Fibroblast of skin of right biceps (primary cell): Measurements from ENCODE around the gene GFER.
A peak's percentile ranks its signal among the peaks of the same experiment; 100 is the strongest.

Source experiments
- DNase-seq: peaks from one replicate; pipeline ENCODE4 v3.0.0-alpha.2; 2013

The GFER gene

GRCh38 chr16:1991948-1992703 lies 8.1 kb downstream of the GFER start:
- DNase-seq: peak; percentile 92

GRCh38 chr16:1992704-1993317 lies 8.8 kb downstream of the GFER start:
- DNase-seq: no peak

GRCh38 chr16:1993731-1994131 lies 9.7 kb downstream of the GFER start:
- DNase-seq: peak; percentile 26

GRCh38 chr16:1997494-1998359 lies 13.7 kb downstream of the GFER start:
- no peak for DNase-seq

- no peak for DNase-seq
Measured at GRCh38 chr16:1998360-1998835, 14.4 kb downstream of the GFER start.

GRCh38 chr16:1998852-1999801 lies 15.1 kb downstream of the GFER start:
- DNase-seq: no peak

- no peak for DNase-seq
Measured at GRCh38 chr16:1999866-2000514, 16.0 kb downstream of the GFER start.

GRCh38 chr16:2001035-2001434 lies 17.0 kb downstream of the GFER start:
- DNase-seq: no peak

GRCh38 chr16:2001456-2002355 lies 17.7 kb downstream of the GFER start:
- DNase-seq: no peak

GRCh38 chr16:2002406-2003230 lies 18.6 kb downstream of the GFER start:
- no peak for DNase-seq

GRCh38 chr16:2003231-2003826 lies 19.3 kb downstream of the GFER start:
- no peak for DNase-seq

GRCh38 chr16:2003827-2004641 lies 20.0 kb downstream of the GFER start:
- peak; percentile 82 for DNase-seq

GRCh38 chr16:2004795-2005517 lies 21.0 kb downstream of the GFER start:
- no peak for DNase-seq

GRCh38 chr16:2005646-2006045 lies 21.7 kb downstream of the GFER start:
- no peak for DNase-seq

- no peak for DNase-seq
Measured at GRCh38 chr16:2006317-2006716, 22.3 kb downstream of the GFER start.

- DNase-seq: no peak
Measured at GRCh38 chr16:2007081-2007836, 23.3 kb downstream of the GFER start.

GRCh38 chr16:2008009-2008526 lies 24.1 kb downstream of the GFER start:
- DNase-seq: peak; percentile 40
